Inferior parietal cortex (tissue), 1 donor: ENCODE results near the gene SLC26A6.

Experiments used
- DNase-seq: peaks from one replicate; pipeline ENCODE4 v3.0.0-alpha.2; 2016; ENCODE audit errors: extremely low spot score

SLC26A6 gene

DNA sequence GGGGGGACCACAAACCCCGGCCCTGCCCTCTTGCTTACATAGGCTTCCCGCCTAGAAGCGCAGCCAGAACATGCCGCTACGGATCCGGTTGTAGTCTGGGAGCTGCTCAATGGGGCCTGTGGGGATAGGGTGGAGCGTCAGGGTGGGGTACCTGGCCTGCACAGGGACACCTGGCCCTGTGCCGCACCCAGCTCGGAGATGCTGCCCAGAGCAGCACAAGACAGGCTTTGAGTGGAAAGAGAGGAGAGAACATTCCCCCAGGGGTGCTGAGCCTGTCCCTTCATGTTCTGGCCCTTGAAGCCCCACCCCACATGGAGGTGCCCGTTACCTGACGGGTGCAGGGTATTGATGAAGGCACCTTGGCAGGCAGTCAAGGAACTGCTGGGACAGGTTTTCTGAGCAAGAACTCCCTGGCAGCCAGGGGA lies 36.2 kb downstream of the SLC26A6 start:
- DNase-seq, result no peak

GRCh38 chr3:48598323-48599076 lies 36.8 kb downstream of the SLC26A6 start:
- no peak for DNase-seq

- no peak for DNase-seq
These were observed 37.9 kb downstream of the SLC26A6 start for GRCh38 chr3:48597408-48597800.

DNA sequence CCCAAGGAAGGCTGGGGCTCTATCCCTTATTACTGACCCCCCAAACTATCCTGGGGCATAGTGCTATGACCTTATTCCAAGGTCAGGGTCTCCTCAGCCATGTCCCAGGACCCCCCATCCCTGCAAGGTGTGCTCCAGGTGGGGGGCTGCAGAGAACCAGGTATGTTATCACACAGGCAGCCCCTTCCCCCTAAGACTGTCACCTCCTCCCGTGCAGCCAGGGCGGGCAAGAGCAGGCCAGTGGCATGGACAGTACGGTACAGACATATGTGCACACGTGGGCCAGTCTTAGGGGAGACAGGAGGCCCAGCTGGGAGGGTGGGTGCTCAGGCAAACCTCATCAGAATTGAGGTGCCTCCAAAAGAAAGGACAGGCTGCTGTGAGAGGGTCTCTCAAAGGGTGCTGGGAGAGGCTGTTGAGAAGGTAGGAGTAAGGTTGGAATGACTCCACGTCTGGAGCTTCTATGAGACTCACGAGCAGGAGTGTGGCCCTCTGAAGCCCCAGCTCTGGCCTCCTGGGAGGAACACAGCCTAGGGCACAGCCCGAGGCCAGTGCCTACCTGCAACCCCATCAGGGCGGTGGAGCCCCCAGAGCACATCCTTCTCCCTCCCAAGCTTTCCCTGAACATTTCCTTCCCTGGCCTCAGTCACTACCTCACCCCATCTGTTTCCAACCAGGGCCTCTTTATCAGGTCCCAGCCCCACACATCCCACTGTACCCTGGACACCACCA lies 38.4 kb downstream of the SLC26A6 start:
- no peak for DNase-seq

GRCh38 chr3:48596157-48596556 lies 39.1 kb downstream of the SLC26A6 start:
- DNase-seq, result no peak

- DNase-seq, result no peak
These were observed 39.6 kb downstream of the SLC26A6 start for GRCh38 chr3:48595526-48596121.

DNA sequence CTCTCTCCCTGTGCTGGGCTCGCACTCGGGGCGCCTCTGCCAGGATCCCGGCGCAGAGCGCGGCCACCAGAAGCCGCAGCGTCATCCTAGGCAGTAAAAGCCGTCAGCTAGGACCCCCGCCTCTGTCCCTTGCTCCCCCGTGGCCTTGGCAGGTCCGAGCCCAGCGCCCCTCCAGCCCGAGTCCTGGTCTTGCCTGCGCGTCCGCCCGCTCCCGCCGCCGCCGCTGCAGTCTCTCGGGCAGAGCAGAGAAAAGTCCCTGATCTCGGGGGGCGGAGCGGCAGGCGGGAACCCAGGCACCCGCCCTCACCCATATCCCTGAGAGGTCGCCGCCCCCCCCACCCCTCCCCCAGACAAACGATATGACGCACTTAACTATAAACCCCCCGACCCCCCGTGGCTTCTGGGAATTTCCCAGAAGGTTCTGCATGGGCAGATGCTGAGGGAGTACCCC lies 40.2 kb downstream of the SLC26A6 start, which contains the start of gene COL7A1:
COL7A1 (minus strand) TSS at position 255 of the 451 bp plus-strand sequence; CDS start at position 85, 170 bp downstream.
- DNase-seq, result no peak

DNA sequence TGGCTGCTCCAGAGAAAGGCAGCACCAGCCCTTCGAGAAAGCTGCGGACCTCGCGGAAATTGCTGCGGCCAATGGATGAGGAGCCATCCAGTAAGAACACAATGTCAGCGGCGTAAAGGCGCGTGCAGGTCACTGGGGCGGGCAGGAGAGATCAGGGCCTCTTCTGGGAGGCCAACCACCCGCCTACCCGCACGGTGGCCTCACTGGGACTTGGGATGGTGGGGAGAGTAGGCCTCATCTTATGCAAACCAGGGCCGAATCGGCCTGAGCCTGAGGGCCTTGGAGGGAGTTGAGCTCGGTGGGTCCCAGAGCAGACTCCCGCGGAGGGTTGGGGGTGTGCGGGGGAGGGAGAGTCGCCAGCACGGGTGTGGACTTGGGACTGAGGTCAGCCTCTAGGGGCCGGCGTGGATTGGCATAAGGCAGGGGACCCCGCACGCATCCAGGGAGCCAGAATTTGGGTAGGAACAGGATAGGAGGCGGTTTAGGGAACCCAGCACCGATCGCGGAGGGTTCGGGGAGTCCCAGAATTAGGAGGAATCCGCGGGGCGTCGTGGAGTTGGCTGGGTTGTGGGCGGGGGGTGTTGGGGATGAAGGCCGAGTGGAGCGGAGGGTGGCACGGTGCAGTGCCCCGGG lies 40.7 kb downstream of the SLC26A6 start:
- DNase-seq, result no peak

- DNase-seq, result no peak
These were observed 41.9 kb downstream of the SLC26A6 start for GRCh38 chr3:48593337-48593736.

GRCh38 chr3:48592519-48593087 lies 42.7 kb downstream of the SLC26A6 start:
- DNase-seq, result no peak

- DNase-seq, result no peak
These were observed 43.3 kb downstream of the SLC26A6 start for GRCh38 chr3:48591886-48592518.

GRCh38 chr3:48591436-48591835 lies 43.8 kb downstream of the SLC26A6 start:
- DNase-seq, result no peak

GRCh38 chr3:48588230-48588629 lies 47.0 kb downstream of the SLC26A6 start:
- DNase-seq, result no peak

GRCh38 chr3:48587686-48588085 lies 47.6 kb downstream of the SLC26A6 start:
- no peak for DNase-seq

- no peak for DNase-seq
These were observed 49.9 kb downstream of the SLC26A6 start for GRCh38 chr3:48585411-48585810.

DNA sequence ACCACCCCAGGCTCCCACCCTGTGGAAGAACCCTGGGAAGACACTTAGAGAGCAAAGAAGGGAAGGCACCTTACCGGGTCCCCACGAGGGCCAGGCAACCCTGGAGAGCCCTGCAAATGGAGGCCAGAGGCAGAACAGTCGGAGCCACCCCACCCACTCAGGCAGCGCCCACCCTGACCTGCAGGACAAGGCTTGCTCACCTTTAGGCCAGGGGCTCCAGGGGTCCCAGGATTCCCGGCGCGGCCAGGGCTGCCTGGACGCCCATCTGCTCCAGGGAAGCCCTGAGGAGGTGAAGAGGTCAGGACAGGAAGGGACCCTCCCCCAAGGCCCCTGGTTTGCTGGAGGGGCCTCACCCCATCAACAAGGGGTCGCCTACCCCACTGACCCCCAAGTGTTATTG lies 50.4 kb downstream of the SLC26A6 start:
- DNase-seq, result no peak

DNA sequence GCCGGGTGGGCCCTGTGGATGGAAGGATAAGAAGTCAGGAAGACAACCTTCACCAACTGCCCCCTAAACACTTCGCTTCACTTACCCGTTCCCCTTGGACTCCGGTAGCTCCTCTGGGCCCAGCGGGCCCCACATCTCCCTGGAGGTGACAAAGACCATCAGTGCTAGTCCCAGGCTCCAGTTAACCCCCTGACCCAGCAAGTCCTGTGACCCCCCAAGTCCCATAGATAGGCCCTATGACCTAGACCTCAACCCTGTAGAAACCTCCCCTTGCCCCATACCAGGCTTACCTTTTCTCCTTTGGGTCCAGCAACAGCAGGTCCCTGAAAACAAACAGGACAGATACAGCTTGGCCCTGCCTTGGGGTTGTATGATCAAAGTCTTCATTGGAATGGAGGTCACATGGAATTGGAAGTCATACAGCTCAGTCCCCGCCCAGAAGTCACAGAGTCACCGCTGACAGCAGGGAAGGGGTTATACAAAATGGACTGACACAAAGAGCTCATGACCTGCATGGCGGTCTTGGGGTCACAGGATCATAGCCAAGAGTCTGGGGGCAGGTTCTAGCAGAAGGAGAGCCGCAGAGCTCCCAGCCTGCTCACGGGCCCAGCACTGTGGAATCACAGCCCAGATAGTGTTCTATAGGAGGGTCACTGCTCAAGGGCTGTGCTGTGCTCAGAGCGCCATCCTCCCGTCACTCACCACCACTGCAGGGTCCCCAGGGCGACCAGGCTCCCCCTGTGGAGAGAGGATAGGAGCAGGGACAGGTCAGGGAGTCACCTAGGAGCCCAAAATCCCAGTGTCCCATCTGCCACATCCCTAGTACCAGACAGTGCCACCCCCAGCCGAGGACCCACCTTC lies 53.4 kb downstream of the SLC26A6 start:
- no peak for DNase-seq

- no peak for DNase-seq
These were observed 58.6 kb downstream of the SLC26A6 start for GRCh38 chr3:48576647-48577046.
